NB4 (cell line): ENCODE data around the gene ZNF414.

Source experiments
- POLR2A ChIP-seq: IDR thresholded peaks from 2 replicates; pipeline ENCODE4 v1.6.1; 2011; ENCODE audit warnings: mild to moderate bottlenecking; ENCODE audit not compliant: insufficient read length; ENCODE audit errors: extremely low read depth
- TF ChIP-seq, protein P1 (sequence below): IDR thresholded peaks from one replicate; pipeline ENCODE4 v1.5.1; 2012; ENCODE audit warnings: low read depth, low read length

DNA sequence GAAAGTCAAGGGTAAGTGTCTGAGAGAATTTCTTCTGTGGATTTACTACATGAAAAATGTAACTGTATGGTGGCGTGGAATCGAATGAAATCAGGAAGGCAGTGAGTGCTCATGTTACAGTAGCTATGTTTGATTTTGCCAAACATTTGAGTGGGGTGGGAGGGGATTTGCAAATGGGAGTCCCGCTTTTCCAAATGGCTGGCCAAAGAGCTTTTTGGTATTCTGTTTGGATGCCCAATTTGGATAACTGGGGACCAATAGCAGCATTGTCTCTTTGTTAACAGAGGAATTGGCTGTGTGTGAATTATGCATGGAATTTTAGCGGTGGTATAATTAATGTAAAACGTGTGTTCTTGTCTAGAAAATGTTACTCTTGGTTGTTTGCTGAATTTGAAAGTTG lies 51.4 kb downstream of the ZNF414 start:
- no peak for TF ChIP-seq POLR2A
- TF ChIP-seq, protein P1, sequence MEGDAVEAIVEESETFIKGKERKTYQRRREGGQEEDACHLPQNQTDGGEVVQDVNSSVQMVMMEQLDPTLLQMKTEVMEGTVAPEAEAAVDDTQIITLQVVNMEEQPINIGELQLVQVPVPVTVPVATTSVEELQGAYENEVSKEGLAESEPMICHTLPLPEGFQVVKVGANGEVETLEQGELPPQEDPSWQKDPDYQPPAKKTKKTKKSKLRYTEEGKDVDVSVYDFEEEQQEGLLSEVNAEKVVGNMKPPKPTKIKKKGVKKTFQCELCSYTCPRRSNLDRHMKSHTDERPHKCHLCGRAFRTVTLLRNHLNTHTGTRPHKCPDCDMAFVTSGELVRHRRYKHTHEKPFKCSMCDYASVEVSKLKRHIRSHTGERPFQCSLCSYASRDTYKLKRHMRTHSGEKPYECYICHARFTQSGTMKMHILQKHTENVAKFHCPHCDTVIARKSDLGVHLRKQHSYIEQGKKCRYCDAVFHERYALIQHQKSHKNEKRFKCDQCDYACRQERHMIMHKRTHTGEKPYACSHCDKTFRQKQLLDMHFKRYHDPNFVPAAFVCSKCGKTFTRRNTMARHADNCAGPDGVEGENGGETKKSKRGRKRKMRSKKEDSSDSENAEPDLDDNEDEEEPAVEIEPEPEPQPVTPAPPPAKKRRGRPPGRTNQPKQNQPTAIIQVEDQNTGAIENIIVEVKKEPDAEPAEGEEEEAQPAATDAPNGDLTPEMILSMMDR, result no peak
